Endothelial cell of umbilical vein (primary cell): ENCODE results near the gene RIOX2. TPM values are rescaled to one million over a fixed set of nuclear protein-coding genes. Genes with fewer than 3 reads are reported as not detected.
A peak's percentile ranks its signal among the peaks of the same experiment; 100 is the strongest.

Source experiments
- BruUV-seq: library from RNA; stranded (reverse); fragments of 400-500 nt; replicated peaks from 2 replicates; lab custom pipeline; 2021; lab: Mats Ljungman, UMichigan
- CTCF ChIA-PET: fragments of 300-600, 350-600 bp; sonication (Branson Sonifier 250); formaldehyde crosslinking; loops from one replicate; lab custom pipeline; 2021; ENCODE audit warnings: antibody characterized with exemption, inconsistent platforms; lab: Charles Lee
- POLR2A ChIA-PET: fragments of 300-600, 350-600 bp; sonication (Branson Sonifier 250); formaldehyde crosslinking; loops from one replicate; lab custom pipeline; 2021; ENCODE audit warnings: antibody characterized with exemption, inconsistent platforms; lab: Charles Lee
- DNase-seq: peaks from one replicate; pipeline ENCODE4 v3.0.0-alpha.2; 2011; ENCODE audit warnings: low read depth, low spot score
- FAIRE-seq: peaks from 2 replicates; lab custom pipeline; 2011; peaks lifted over from hg19 to GRCh38; lab: Jason Lieb, UNC
- H2AFZ ChIP-seq: 2 replicates; pipeline ENCODE4 v1.6.0; 2012; ENCODE audit warnings: low read depth, low read length, control low read depth, inconsistent platforms
- H3K27ac ChIP-seq: 2 replicates; pipeline ENCODE4 v1.5.1; 2011; ENCODE audit warnings: low read depth, mild to moderate bottlenecking, control low read depth, low read length, moderate library complexity; ENCODE audit not compliant: insufficient read depth
- H3K27me3 ChIP-seq, 2 experiments: 2 replicates each; pipeline versions ENCODE4 v1.6.0 to v1.6.1; 2011; ENCODE audit warnings: low read length in 2 of 2, mixed read lengths in 1 of 2; ENCODE audit not compliant: control insufficient read depth in 2 of 2, insufficient read depth in 2 of 2
- H3K36me3 ChIP-seq, 2 experiments: 2 replicates in 1 of 2; 3 replicates in 1 of 2; pipeline ENCODE4 v1.5.1; 2011; ENCODE audit warnings: low read length in 2 of 2, mild to moderate bottlenecking in 1 of 2, moderate library complexity in 1 of 2; ENCODE audit not compliant: control insufficient read depth in 2 of 2, insufficient read depth in 2 of 2; ENCODE audit errors: extremely low read depth in 1 of 2
- H3K4me1 ChIP-seq: 3 replicates; pipeline ENCODE4 v1.5.1; 2011; ENCODE audit warnings: mild to moderate bottlenecking, low read length; ENCODE audit not compliant: control insufficient read depth, insufficient read depth; ENCODE audit errors: extremely low read depth
- H3K4me2 ChIP-seq: 2 replicates; pipeline ENCODE4 v1.6.1; 2011; ENCODE audit warnings: low read length, control low read depth, mixed read lengths; ENCODE audit not compliant: insufficient read depth
- H3K4me3 ChIP-seq, 3 experiments: fragments of 200-600 bp in 1 of 3; sonication (generic), shearing (Covaris generic) in 1 of 3; replicated peaks in 1 of 3; 2 replicates each; pipeline ENCODE4 v1.5.1; 2011 to 2016; ENCODE audit warnings: control low read depth in 3 of 3, low read length in 3 of 3, mild to moderate bottlenecking in 2 of 3, inconsistent platforms in 1 of 3, low read depth in 1 of 3, moderate library complexity in 1 of 3; ENCODE audit not compliant: insufficient read depth in 1 of 3
- H3K79me2 ChIP-seq: 2 replicates; pipeline ENCODE4 v1.6.0; 2012; ENCODE audit warnings: low read length, inconsistent platforms; ENCODE audit not compliant: control insufficient read depth, insufficient read depth
- H3K9ac ChIP-seq: replicated peaks from 2 replicates; pipeline ENCODE3; 2011; ENCODE audit warnings: low read length, control low read depth; ENCODE audit not compliant: insufficient read depth; ENCODE audit errors: extremely low read depth
- H3K9me1 ChIP-seq: replicated peaks from 3 replicates; pipeline ENCODE4 v1.6.0; 2011; ENCODE audit warnings: mild to moderate bottlenecking, low read length; ENCODE audit not compliant: control insufficient read depth, insufficient read depth; ENCODE audit errors: extremely low read depth
- H3K9me3 ChIP-seq: replicated peaks from 2 replicates; pipeline ENCODE4 v1.5.1; 2012; ENCODE audit warnings: low read length, inconsistent platforms; ENCODE audit not compliant: control insufficient read depth, insufficient read depth
- H4K20me1 ChIP-seq: replicated peaks from 2 replicates; pipeline ENCODE3; 2011; ENCODE audit warnings: mild to moderate bottlenecking, low read length; ENCODE audit not compliant: control insufficient read depth, insufficient read depth; ENCODE audit errors: extremely low read depth
- CTCF ChIP-seq, 2 donors: IDR thresholded peaks; 1 replicate in 1 of 2; 2 replicates in 1 of 2; pipeline ENCODE4 v1.5.1; 2011; ENCODE audit warnings: low read length in 2 of 2, mild to moderate bottlenecking in 2 of 2, moderate library complexity in 2 of 2, control low read depth in 1 of 2, inconsistent platforms in 1 of 2, low read depth in 1 of 2; ENCODE audit not compliant: insufficient read depth in 1 of 2; ENCODE audit errors: extremely low read depth in 1 of 2
- EZH2 ChIP-seq: IDR thresholded peaks from 2 replicates; pipeline ENCODE4 v1.6.1; 2012; ENCODE audit warnings: borderline replicate concordance, low read depth, mild to moderate bottlenecking, moderate library complexity, low read length, inconsistent platforms; ENCODE audit not compliant: severe bottlenecking
- FOS ChIP-seq: IDR thresholded peaks from 2 replicates; pipeline ENCODE4 v1.6.1; 2011; ENCODE audit warnings: mild to moderate bottlenecking, low read length, moderate library complexity, borderline replicate concordance; ENCODE audit not compliant: insufficient read depth
- GATA2 ChIP-seq: IDR thresholded peaks from 2 replicates; pipeline ENCODE4 v1.7.0; 2011; ENCODE audit warnings: low read depth, mild to moderate bottlenecking, moderate library complexity, mixed read lengths, low read length; ENCODE audit not compliant: insufficient read length, insufficient read depth
- JUN ChIP-seq: IDR thresholded peaks from 2 replicates; pipeline ENCODE4 v1.6.1; 2011; ENCODE audit warnings: borderline replicate concordance, low read depth; ENCODE audit not compliant: insufficient read length, insufficient read depth
- MAX ChIP-seq: IDR thresholded peaks from 2 replicates; pipeline ENCODE4 v1.6.1; 2011; ENCODE audit not compliant: insufficient read depth, insufficient read length
- MYC ChIP-seq: IDR thresholded peaks from one replicate; pipeline ENCODE4 v1.6.1; 2011; ENCODE audit warnings: mild to moderate bottlenecking, low read depth, low read length
- POLR2A ChIP-seq: IDR thresholded peaks from 2 replicates; pipeline ENCODE4 v1.6.1; 2012; ENCODE audit warnings: low read depth, mild to moderate bottlenecking, control low read depth, low read length
- POLR2AphosphoS5 ChIP-seq: IDR thresholded peaks from 2 replicates; pipeline ENCODE4 v1.6.1; 2012; ENCODE audit warnings: low read depth, mild to moderate bottlenecking, control low read depth, low read length, moderate library complexity; ENCODE audit not compliant: insufficient read depth
- dilution Hi-C: fragments of 300-500 bp; cut with MboI; formaldehyde crosslinking; loops from one replicate; pipeline ENCODE4 v1.15.0; 2019; ENCODE audit warnings: low sequenced_read_pairs; ENCODE audit not compliant: extremely low pct_ligation_motif_present
- intact Hi-C: fragments of 100-400 bp; cut with micrococcal nuclease; formaldehyde crosslinking; loops from one replicate; pipeline ENCODE4 v1.10.0; 2022
- polyA plus RNA-seq, 4 experiments: library from polyadenylated mRNA; depleted of rRNA in 3 of 4; stranded (reverse) in 3 of 4; unstranded in 1 of 4; fragments of >200 nt; gene quantifications; 2 replicates each; pipeline versions ENCODE4 v1.2.1 to v1.2.3, GENCODE V29; 2011 to 2012; ENCODE audit warnings: missing spikeins in 1 of 4
- total RNA-seq: library from RNA; stranded (reverse); gene quantifications from 2 replicates; pipeline ENCODE4 v1.2.3, GENCODE V29; 2021

Gene RIOX2
- total and polyA plus RNA-seq, 2 donors (not counting 3 experiments of a cell fraction or from before 2014, with no cell fraction given) = 14.5 to 30.5 TPM

GRCh38 chr3:97901313-97902248 is 70.7 kb downstream of the RIOX2 start:
- H3K27ac ChIP-seq = no peak overlapping the region
- H3K27me3 ChIP-seq = no peaks in the 10 kb centered on the region
- H3K36me3 ChIP-seq = no peaks in the 10 kb centered on the region
- no TSS peak for BruUV-seq
- no peak overlapping the region for H3K4me3 ChIP-seq
- POLR2A ChIA-PET = no interaction called here
- no peak for TF ChIP-seq POLR2A
- no peak for TF ChIP-seq GATA2
- no peak for TF ChIP-seq CTCF (IDR thresholded peaks at IDR 0.05; ENCODE audit: extremely low read depth in 1 of 2, insufficient read depth in 1 of 2, low read depth in 1 of 2, low read length in 2 of 2)
- no peak for TF ChIP-seq MYC
- no peak for TF ChIP-seq FOS
- no peak for TF ChIP-seq MAX
- TF ChIP-seq POLR2AphosphoS5 = no peak
- TF ChIP-seq JUN = no peak
- TF ChIP-seq EZH2 = no peak
- no peak overlapping the region for H2AFZ ChIP-seq
- H3K9ac ChIP-seq = no peak overlapping the region
- H3K9me1 ChIP-seq = no peaks in the 10 kb centered on the region
- FAIRE-seq = no peak
- intact Hi-C loops (loop anchor here (2.0 kb wide), 1 partner anchor 15 kb away; no protein-coding TSS in a partner anchor), dilution Hi-C loops (no loop called here)
- no peaks in the 10 kb centered on the region for H4K20me1 ChIP-seq
- H3K79me2 ChIP-seq = no peaks in the 10 kb centered on the region
- H3K4me1 ChIP-seq = no peaks in the 10 kb centered on the region
- CTCF ChIA-PET = interaction anchor here (1.1 kb wide), 1 partner anchor 54 kb away, joined by 3 read pairs; no protein-coding TSS in a partner anchor
- no peak overlapping the region for H3K4me2 ChIP-seq
- DNase-seq = peak; percentile 29
- no peaks in the 10 kb centered on the region for H3K9me3 ChIP-seq
